Neuronal stem cell (in vitro differentiated cells): ENCODE results near the gene KIF26A.

Experiments
- DNase-seq: peaks from one replicate; pipeline ENCODE4 v3.0.0-alpha.2; 2013; ENCODE audit warnings: low spot score
- H2AFZ ChIP-seq: one replicate; pipeline ENCODE4 v1.6.1; 2013; ENCODE audit warnings: mild to moderate bottlenecking, low read length, inconsistent platforms
- H2AK5ac ChIP-seq: 2 replicates; pipeline ENCODE4 v1.6.1; 2013; ENCODE audit warnings: low read depth, mild to moderate bottlenecking, inconsistent platforms, low read length, moderate library complexity, mixed read lengths
- H2BK120ac ChIP-seq: 2 replicates; pipeline ENCODE4 v1.6.1; 2013; ENCODE audit warnings: low read depth, mild to moderate bottlenecking, inconsistent platforms, low read length, moderate library complexity, mixed read lengths
- H2BK12ac ChIP-seq: one replicate; pipeline ENCODE4 v1.6.1; 2013; ENCODE audit warnings: low read length, inconsistent platforms
- H2BK15ac ChIP-seq: 2 replicates; pipeline ENCODE4 v1.6.1; 2013; ENCODE audit warnings: mild to moderate bottlenecking, low read length, inconsistent platforms, mixed read lengths
- H2BK5ac ChIP-seq: one replicate; pipeline ENCODE4 v1.6.1; 2013; ENCODE audit warnings: inconsistent platforms, mild to moderate bottlenecking, low read length, moderate library complexity
- H3K14ac ChIP-seq: one replicate; pipeline ENCODE4 v1.6.1; 2013; ENCODE audit warnings: low read length, inconsistent platforms
- H3K18ac ChIP-seq: 2 replicates; pipeline ENCODE4 v1.6.1; 2013; ENCODE audit warnings: low read length, inconsistent platforms
- H3K23ac ChIP-seq: 2 replicates; pipeline ENCODE4 v1.6.1; 2013; ENCODE audit warnings: low read depth, mild to moderate bottlenecking, mixed read lengths, low read length, inconsistent platforms; ENCODE audit not compliant: poor library complexity
- H3K27ac ChIP-seq: replicated peaks from 3 replicates; pipeline ENCODE4 v1.5.1; 2013; ENCODE audit warnings: low read length, inconsistent platforms
- H3K27me3 ChIP-seq, 3 experiments: 2 replicates each; pipeline ENCODE4 v1.6.1; 2013; ENCODE audit warnings: low read length in 3 of 3, mild to moderate bottlenecking in 2 of 3, inconsistent platforms in 1 of 3, low read depth in 1 of 3, mixed read lengths in 1 of 3, moderate library complexity in 1 of 3; ENCODE audit not compliant: control insufficient read depth in 3 of 3, insufficient read depth in 3 of 3
- H3K36me3 ChIP-seq, 2 donors: replicated peaks in 1 of 2; 2 replicates each; pipeline ENCODE4 v1.6.1; 2013; ENCODE audit warnings: low read length in 2 of 2; ENCODE audit not compliant: control insufficient read depth in 2 of 2, insufficient read depth in 2 of 2
- H3K4ac ChIP-seq: 2 replicates; pipeline ENCODE4 v1.6.1; 2013; ENCODE audit warnings: inconsistent platforms, mild to moderate bottlenecking, low read length, moderate library complexity
- H3K4me1 ChIP-seq, 2 donors: 1 replicate in 1 of 2; 2 replicates in 1 of 2; pipeline ENCODE4 v1.6.1; 2013; ENCODE audit warnings: low read length in 2 of 2, low read depth in 1 of 2; ENCODE audit not compliant: control insufficient read depth in 2 of 2, insufficient read depth in 1 of 2
- H3K4me2 ChIP-seq: one replicate; pipeline ENCODE4 v1.6.1; 2013; ENCODE audit warnings: mild to moderate bottlenecking, low read length, inconsistent platforms; ENCODE audit not compliant: insufficient read depth, poor library complexity, severe bottlenecking
- H3K4me3 ChIP-seq, 2 donors: 2 replicates each; pipeline ENCODE4 v1.5.1; 2013; ENCODE audit warnings: low read length in 2 of 2, mild to moderate bottlenecking in 2 of 2, inconsistent platforms in 1 of 2, moderate library complexity in 1 of 2
- H3K79me1 ChIP-seq: one replicate; pipeline ENCODE4 v1.6.1; 2013; ENCODE audit warnings: low read depth, mild to moderate bottlenecking, inconsistent platforms, low read length, moderate library complexity
- H3K9ac ChIP-seq: one replicate; pipeline ENCODE4 v1.6.1; 2013; ENCODE audit warnings: mild to moderate bottlenecking, low read depth, low read length, inconsistent platforms; ENCODE audit not compliant: poor library complexity
- H3K9me3 ChIP-seq, 2 donors: replicated peaks in 1 of 2; 2 replicates each; pipeline versions ENCODE3 to v1.6.1; 2013; ENCODE audit warnings: low read length in 2 of 2, mild to moderate bottlenecking in 2 of 2, inconsistent platforms in 1 of 2, low read depth in 1 of 2, mixed read lengths in 1 of 2, moderate library complexity in 1 of 2; ENCODE audit not compliant: control insufficient read depth in 2 of 2, insufficient read depth in 1 of 2
- H4K8ac ChIP-seq: one replicate; pipeline ENCODE4 v1.6.1; 2013; ENCODE audit warnings: low read depth, mild to moderate bottlenecking, inconsistent platforms, low read length, moderate library complexity
- H4K91ac ChIP-seq: one replicate; pipeline ENCODE4 v1.6.1; 2013; ENCODE audit warnings: low read length, low read depth, mild to moderate bottlenecking, inconsistent platforms; ENCODE audit not compliant: poor library complexity
- WGBS, 2 donors: extraction: QIAGEN DNeasy Blood & Tissue Kit; methylation state at CpG; one replicate each; pipeline ENCODE4 v1.1.7; 2013; ENCODE audit warnings: missing lambda C conversion rate in 2 of 2, mixed read lengths in 1 of 2; ENCODE audit not compliant: insufficient read length in 2 of 2, insufficient replicate concordance in 1 of 2; ENCODE audit errors: extremely low coverage in 2 of 2; 5-methylcytosine and 5-hydroxymethylcytosine counted together

KIF26A gene

DNA sequence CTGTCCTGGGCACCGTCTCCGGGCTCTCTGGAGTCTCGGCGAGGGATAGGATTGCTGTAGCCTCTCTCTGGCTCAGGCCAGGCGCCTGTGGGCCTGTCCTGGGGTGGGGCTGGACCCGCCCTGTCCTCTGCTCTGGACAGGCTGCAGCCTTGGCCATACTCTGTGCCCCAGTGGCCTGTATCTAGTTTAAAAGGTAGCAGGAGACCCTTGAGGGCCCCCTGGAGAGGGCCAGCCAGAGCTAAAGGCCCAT lies 1.8 kb downstream of the KIF26A start:
- Histone ChIP-seq H3K4me2 (peak overlapping the region; percentile 94), H3K14ac (no peak overlapping the region), H2AK5ac (peak overlapping the region; percentile 87), H3K27ac (peak overlapping the region; percentile 41), H3K27me3 (peaks cover 16 to 22% (median 22%) of the 10 kb centered on the region in 3 experiments), H2AFZ (no peak overlapping the region), H3K9me3 (no peaks in the 10 kb centered on the region), H2BK120ac (no peak overlapping the region), H3K18ac (peak overlapping the region; percentile 96), H3K9ac (no peak overlapping the region), H4K91ac (no peak overlapping the region), H3K4ac (no peak overlapping the region), H3K4me1 (peaks cover 28 to 42% of the 10 kb centered on the region in 2 donors), H4K8ac (no peak overlapping the region), H3K4me3 (peak overlapping the region in 1 of 2 donors; percentile 67), H2BK5ac (peak overlapping the region; percentile 17), H3K36me3 (peaks cover 0 to 2% of the 10 kb centered on the region in 2 donors), H2BK15ac (peak overlapping the region; percentile 71), H2BK12ac (no peak overlapping the region), H3K79me1 (peaks cover 27% of the 10 kb centered on the region), H3K23ac (no peak overlapping the region)
- no CpG with 5 or more reads among the region's 6 CpGs for WGBS, 2 donors
- DNase-seq: no peak

DNA sequence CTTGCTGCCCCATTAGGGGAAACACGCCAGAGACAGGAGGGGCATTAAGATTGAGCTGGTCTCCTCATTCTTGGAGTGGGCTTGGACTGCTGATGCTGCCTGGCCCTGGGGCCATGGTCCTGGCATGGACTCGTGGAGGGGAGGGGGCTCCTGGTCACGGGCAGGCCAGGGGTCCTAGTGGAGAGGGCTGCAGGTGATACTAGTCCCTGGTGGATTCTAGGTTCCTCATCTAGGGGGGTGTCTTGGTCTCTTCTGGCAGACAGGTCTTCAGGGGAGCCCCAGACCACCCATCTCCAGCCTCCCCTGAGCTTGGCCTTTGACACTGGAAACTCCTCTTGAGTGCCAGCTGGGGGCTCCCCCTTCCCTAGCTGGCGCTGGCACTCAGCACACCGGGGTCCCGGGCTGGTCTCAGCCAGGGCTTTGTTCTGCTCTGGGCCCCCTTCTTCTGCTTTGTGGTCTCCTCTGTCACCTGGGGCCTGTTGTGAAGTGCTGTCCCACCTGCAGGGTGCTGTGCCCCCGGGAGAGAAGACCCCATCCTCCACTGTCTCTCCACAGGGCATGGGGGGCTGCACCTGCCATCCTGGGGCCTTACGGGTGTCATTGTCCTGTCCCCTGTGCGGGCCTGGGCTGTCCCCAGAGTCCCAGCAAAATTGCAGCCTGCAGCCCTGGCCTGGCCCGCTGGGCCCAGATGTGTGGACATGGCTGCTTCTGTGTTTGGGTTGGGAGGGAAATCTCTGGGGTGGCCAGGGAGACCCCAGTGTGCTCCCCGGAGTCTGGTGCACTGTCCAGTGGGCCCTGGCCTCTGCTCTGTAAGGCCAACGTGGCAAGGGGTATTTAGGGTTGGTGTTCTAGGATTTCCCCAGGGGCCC lies 2.3 kb downstream of the KIF26A start:
- DNase-seq: no peak
- H4K8ac ChIP-seq: no peak overlapping the region
- no CpG with 5 or more reads among the region's 12 CpGs for WGBS, 2 donors
- H3K18ac ChIP-seq: peak overlapping the region; percentile 96
- H3K9ac ChIP-seq: peak overlapping the region; percentile 24
- H3K4ac ChIP-seq: no peak overlapping the region
- H4K91ac ChIP-seq: peak overlapping the region; percentile 38
- H3K23ac ChIP-seq: no peak overlapping the region
- H2BK15ac ChIP-seq: peak overlapping the region; percentile 71
- H3K36me3 ChIP-seq: peaks cover 0 to 2% of the 10 kb centered on the region in 2 donors
- peak overlapping the region; percentile 17 for H2BK5ac ChIP-seq
- no peaks in the 10 kb centered on the region for H3K9me3 ChIP-seq
- H3K79me1 ChIP-seq: peaks cover 27% of the 10 kb centered on the region
- H2BK120ac ChIP-seq: peak overlapping the region; percentile 64
- peak overlapping the region; percentile 59 for H3K14ac ChIP-seq
- H3K4me1 ChIP-seq: peaks cover 25 to 38% of the 10 kb centered on the region in 2 donors
- H2AFZ ChIP-seq: no peak overlapping the region
- H3K27me3 ChIP-seq: peaks cover 14 to 16% (median 16%) of the 10 kb centered on the region in 3 experiments
- no peak overlapping the region for H3K27ac ChIP-seq
- H3K4me2 ChIP-seq: peak overlapping the region; percentile 94
- peak overlapping the region; percentile 87 for H2AK5ac ChIP-seq
- H2BK12ac ChIP-seq: peak overlapping the region; percentile 95
- no peak overlapping the region for H3K4me3 ChIP-seq

DNA sequence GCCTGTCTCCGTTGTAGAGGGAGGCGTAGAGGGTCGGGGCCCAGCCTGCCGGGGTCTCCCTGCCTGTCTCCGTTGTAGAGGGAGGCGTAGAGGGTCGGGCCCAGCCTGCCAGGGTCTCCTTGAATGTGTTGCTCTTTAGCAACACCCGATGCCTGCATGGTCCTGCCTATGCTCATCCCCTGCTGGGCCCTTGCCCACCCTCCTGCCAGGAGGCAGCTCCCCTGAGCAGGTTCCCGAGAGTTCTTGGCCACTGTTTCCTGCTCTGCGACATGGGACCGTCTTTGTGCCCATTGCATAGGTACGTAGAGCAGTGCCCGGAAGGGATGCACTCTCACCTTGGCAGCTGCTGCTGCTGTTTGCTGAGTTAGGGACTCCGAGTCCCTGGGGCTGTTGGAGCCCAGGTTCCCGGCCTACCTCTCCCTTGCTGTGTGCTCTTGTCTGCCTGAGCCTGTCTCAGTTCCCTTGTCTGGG lies 3.3 kb downstream of the KIF26A start:
- Histone ChIP-seq H2BK5ac (peak overlapping the region; percentile 7), H3K79me1 (peaks cover 36% of the 10 kb centered on the region), H4K91ac (no peak overlapping the region), H3K18ac (no peak overlapping the region), H2AK5ac (peak overlapping the region; percentile 8), H4K8ac (no peak overlapping the region), H3K9ac (no peak overlapping the region), H3K36me3 (peaks cover 0 to 2% of the 10 kb centered on the region in 2 donors), H3K14ac (no peak overlapping the region), H2BK120ac (no peak overlapping the region), H2BK12ac (peak overlapping the region; percentile 84), H3K4me3 (no peak overlapping the region), H3K9me3 (no peaks in the 10 kb centered on the region), H3K27ac (no peak overlapping the region), H2BK15ac (peak overlapping the region; percentile 14), H3K23ac (peak overlapping the region; percentile 65), H3K4me1 (peaks cover 20 to 34% of the 10 kb centered on the region in 2 donors), H3K4ac (no peak overlapping the region), H3K27me3 (peaks cover 6 to 8% (median 8%) of the 10 kb centered on the region in 3 experiments), H2AFZ (no peak overlapping the region), H3K4me2 (no peak overlapping the region)
- WGBS, 2 donors: no CpG with 5 or more reads among the region's 15 CpGs
- no peak for DNase-seq

DNA sequence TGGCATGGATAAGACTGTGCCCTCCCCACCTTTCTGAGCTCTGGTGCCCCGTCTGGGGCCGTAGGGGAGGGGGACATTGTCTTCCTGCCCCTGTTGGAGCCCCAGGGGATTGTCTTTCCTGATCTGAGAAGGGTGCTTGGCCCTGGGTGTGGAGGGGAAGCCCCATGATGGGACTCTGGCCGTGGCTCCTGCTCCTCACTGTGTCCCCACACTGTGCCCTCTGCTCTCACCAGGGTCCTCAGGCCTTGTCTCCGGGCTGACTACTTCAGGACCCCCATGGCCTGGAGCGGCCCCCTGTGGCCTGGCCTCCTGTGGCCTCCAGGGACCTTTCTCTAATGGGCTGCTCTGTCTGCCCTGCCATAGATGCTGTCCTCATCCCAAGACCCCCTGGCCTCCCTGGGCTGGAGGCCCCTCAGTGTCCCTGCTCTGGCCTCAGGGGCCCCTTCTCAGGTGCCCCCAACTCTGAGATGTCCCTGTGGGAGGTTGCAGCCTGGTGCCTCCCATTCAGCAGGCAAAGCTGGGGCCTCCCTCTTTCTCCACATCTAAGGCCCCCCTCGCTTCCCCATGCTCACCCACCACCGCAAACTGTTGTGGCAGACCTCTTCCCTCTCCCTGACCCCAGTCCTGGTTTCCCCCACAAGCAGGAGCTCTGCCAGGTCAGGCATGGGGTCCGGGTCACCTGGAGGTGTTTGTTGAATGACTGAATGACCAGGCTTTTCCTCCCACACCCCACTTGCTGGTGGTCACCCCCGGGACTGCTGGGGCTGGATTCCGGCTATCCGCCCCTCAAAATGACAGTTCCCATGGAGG lies 4.0 kb downstream of the KIF26A start:
- Histone ChIP-seq H4K91ac (no peak overlapping the region), H3K4me3 (no peak overlapping the region), H4K8ac (no peak overlapping the region), H3K14ac (no peak overlapping the region), H2AFZ (no peak overlapping the region), H3K4me2 (no peak overlapping the region), H3K27ac (no peak overlapping the region), H3K18ac (peak overlapping the region; percentile 38), H3K4me1 (peaks cover 24 to 32% of the 10 kb centered on the region in 2 donors), H2BK12ac (no peak overlapping the region), H3K9me3 (no peaks in the 10 kb centered on the region), H3K79me1 (peaks cover 38% of the 10 kb centered on the region), H3K27me3 (peaks cover 0 to 1% (median under 1%) of the 10 kb centered on the region in 3 experiments), H3K23ac (peak overlapping the region; percentile 65), H2BK5ac (peak overlapping the region; percentile 53), H3K36me3 (peaks cover 0 to 2% of the 10 kb centered on the region in 2 donors), H3K4ac (no peak overlapping the region), H2BK120ac (no peak overlapping the region), H2BK15ac (peak overlapping the region; percentile 14), H3K9ac (peak overlapping the region; percentile 44), H2AK5ac (peak overlapping the region; percentile 36)
- WGBS, 2 donors: no CpG with 5 or more reads among the region's 11 CpGs
- DNase-seq: no peak
